Thyroid gland (tissue), 4 donors: ENCODE results near the gene ANGEL1.

Source experiments
- POLR2A ChIP-seq, 2 donors: fragments of 450-650 bp; IDR thresholded peaks; one replicate each; pipeline ENCODE4 v1.6.1; 2017; ENCODE audit warnings: antibody characterized with exemption in 2 of 2, mild to moderate bottlenecking in 2 of 2, moderate library complexity in 1 of 2
- TF ChIP-seq, protein P1 (sequence below), 6 experiments: fragments of 200-600 bp in 3 of 6; fragments of 450-650 bp in 3 of 6; sonication (generic) in 3 of 6; IDR thresholded peaks; one replicate each; pipeline ENCODE4 v1.5.1; 2016 to 2019; ENCODE audit warnings: antibody characterized with exemption in 6 of 6, mild to moderate bottlenecking in 2 of 6, inconsistent platforms in 1 of 6, moderate library complexity in 1 of 6

DNA sequence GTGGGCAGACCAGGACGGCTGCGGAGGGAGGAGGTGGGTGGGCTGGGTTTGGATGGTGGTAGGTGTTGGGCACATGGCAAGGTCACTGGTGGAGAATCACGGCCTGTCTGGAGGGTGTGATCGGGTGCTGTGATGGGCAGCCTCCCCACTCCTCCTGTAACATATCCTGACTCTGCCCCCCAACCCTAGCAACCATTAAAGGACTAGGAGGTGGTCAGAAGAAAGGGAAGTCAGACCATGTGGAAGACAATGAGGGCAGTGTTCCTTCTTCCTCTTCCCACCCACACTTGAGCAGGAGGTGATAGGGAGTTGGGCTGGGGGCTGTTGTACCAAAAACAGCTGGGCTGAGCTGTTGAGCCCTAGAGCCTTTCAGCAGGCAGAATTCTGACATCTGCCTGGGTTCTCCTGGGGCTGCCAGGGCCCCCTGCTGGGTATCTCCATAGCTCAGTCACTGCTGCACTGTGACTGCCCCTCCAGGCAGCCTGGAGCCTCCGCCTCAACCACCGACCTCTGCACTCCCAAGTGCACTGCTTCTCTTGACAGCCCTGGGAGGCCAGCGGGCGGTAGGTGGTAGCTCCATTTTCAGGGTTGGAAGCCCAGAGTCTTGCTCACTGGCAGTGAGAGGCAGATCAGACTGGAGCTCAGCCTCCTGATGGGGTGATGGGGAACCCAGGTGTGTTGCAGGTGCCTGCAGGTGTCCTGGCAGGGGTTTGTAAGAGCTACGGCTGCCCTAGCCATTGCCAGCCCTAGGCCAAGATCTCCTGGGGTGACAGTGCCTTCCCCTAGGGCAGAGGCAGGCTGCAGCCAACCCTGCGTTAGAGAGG is 36.0 kb downstream of the ANGEL1 start:
- TF ChIP-seq, protein P1, sequence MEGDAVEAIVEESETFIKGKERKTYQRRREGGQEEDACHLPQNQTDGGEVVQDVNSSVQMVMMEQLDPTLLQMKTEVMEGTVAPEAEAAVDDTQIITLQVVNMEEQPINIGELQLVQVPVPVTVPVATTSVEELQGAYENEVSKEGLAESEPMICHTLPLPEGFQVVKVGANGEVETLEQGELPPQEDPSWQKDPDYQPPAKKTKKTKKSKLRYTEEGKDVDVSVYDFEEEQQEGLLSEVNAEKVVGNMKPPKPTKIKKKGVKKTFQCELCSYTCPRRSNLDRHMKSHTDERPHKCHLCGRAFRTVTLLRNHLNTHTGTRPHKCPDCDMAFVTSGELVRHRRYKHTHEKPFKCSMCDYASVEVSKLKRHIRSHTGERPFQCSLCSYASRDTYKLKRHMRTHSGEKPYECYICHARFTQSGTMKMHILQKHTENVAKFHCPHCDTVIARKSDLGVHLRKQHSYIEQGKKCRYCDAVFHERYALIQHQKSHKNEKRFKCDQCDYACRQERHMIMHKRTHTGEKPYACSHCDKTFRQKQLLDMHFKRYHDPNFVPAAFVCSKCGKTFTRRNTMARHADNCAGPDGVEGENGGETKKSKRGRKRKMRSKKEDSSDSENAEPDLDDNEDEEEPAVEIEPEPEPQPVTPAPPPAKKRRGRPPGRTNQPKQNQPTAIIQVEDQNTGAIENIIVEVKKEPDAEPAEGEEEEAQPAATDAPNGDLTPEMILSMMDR (IDR thresholded peaks at IDR 0.05): no peak
- TF ChIP-seq POLR2A (IDR thresholded peaks at IDR 0.05): no peak
